SH-SY5Y (cell line): Measurements from ENCODE around the gene SH3TC1.

Experiments used
- GATA2 ChIP-seq: IDR thresholded peaks from 2 replicates; pipeline ENCODE4 v1.6.1; 2011; ENCODE audit warnings: mild to moderate bottlenecking, low read depth, low read length
- GATA3 ChIP-seq: IDR thresholded peaks from 2 replicates; pipeline ENCODE4 v1.6.1; 2011; ENCODE audit warnings: low read depth, mild to moderate bottlenecking, low read length, moderate library complexity

DNA sequence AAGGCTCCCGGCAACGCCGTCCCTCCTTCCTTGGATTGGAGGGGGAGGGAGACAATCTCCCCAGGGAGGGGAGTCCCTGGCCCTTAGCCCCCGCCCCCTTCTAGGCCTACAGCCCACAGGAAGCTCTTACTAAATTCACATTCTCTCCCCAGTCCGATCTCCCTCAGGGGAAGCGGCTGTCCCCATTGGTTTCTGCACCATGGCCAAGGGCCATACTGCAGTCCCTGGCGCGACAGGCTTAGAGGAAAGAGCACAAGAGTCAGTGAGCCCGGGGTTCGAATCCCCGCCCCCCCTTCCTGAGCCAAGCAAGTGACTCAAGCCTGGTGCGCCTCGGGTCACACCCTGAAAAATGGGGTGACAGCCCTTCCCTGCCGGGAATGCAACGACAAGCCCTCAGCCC, 41.6 kb upstream of the SH3TC1 start:
- TF ChIP-seq GATA2 (no peak), GATA3 (no peak)
